Measurements from ENCODE around the gene SEMA5A. TPM values are rescaled to one million over a fixed set of nuclear protein-coding genes. Genes with fewer than 3 reads are reported as not detected.

SEMA5A gene
- total and polyA plus RNA-seq, 2 of the 13 experiments (the other 11 are each of a cell fraction or from before 2014, with no cell fraction given) = 0.01 TPM; not detected in 1

DNA sequence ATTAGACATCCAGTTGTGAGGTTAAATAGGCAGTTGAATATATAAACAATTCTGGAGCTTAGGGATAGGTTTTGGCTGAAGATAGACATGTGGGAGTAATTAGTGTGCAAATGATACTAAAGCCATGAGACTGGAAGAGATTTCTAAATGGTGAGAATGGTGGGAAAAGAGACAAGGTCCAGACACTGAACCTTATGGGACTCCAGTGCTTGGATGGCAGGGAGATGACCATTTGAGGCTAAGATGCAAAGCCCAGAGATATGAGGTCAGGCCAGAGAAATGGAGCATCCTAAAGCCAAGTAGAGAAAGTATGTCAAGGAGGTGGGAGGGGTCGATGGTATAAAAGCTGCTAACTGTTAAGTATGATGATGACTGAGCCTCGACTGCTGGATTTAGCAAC is 115.6 kb downstream of the SEMA5A start (continued):
- no peak for TF ChIP-seq ZHX1 (CRISPR knock-in tag; IDR thresholded peaks at IDR 0.05; ENCODE audit: low read depth)
- TF ChIP-seq, protein P1, sequence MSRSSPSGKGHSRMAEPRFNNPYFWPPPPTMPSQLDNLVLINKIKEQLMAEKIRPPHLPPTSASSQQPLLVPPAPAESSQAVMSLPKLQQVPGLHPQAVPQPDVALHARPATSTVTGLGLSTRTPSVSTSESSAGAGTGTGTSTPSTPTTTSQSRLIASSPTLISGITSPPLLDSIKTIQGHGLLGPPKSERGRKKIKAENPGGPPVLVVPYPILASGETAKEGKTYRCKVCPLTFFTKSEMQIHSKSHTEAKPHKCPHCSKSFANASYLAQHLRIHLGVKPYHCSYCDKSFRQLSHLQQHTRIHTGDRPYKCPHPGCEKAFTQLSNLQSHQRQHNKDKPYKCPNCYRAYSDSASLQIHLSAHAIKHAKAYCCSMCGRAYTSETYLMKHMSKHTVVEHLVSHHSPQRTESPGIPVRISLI (CRISPR knock-in tag; IDR thresholded peaks at IDR 0.05; ENCODE audit: borderline replicate concordance) = no peak
- TF ChIP-seq SIN3B (IDR thresholded peaks at IDR 0.05; ENCODE audit: low read length) = no peak
- TF ChIP-seq RBM39 (IDR thresholded peaks at IDR 0.05; ENCODE audit: low read depth, low read length, poor library complexity, severe bottlenecking) = no peak

- Histone ChIP-seq H3K9me3 (ENCODE audit: low read length) (no peaks in the 10 kb centered on the region), H3K9ac (ENCODE audit: insufficient read depth, low read depth, low read length) (no peak overlapping the region), H3K27ac (ENCODE audit: extremely low read length, insufficient read depth, low read length) (no peak overlapping the region), H3K79me2 (ENCODE audit: insufficient read depth, low read length) (no peaks in the 10 kb centered on the region), H3K27me3 (ENCODE audit: control insufficient read depth in 1 of 2, insufficient read depth in 2 of 2, low read length in 2 of 2) (no peaks in the 10 kb centered on the region), H3K4me1 (ENCODE audit: insufficient read depth, low read length) (no peaks in the 10 kb centered on the region), H2AFZ (ENCODE audit: low read length) (no peak overlapping the region), H3K36me3 (replicated peaks in 1 of 2; ENCODE audit: control insufficient read depth in 1 of 2, insufficient read depth in 2 of 2, low read length in 2 of 2) (no peaks in the 10 kb centered on the region), H3K4me2 (ENCODE audit: low read depth, low read length) (no peak overlapping the region), H3K4me3 (replicated peaks in 1 of 3; ENCODE audit: insufficient read depth in 1 of 3, low read depth in 2 of 3, low read length in 3 of 3) (no peak overlapping the region), H4K20me1 (ENCODE audit: insufficient read depth, low read length) (no peaks in the 10 kb centered on the region)
- no TSS peak for BruUV-seq (replicated peaks)
- in situ Hi-C loops (cut with HindIII; ENCODE audit: extremely low pct_ligation_motif_present, low pct_unique_long_range_greater_than_20kb) = no loop called here
- 26% methylated on average over 8 of the region's 8 CpGs for WGBS (ENCODE audit: low lambda C conversion rate)
- POLR2A ChIA-PET = no interaction called here
- no peak for FAIRE-seq
- no peak for ATAC-seq
- DNase-seq (ENCODE audit: low spot score) = no peak
- CTCF ChIA-PET (ENCODE audit: low intra/inter-chr PET ratio, low total read pairs) = no interaction called here
- intact Hi-C loops (cut with micrococcal nuclease; ENCODE audit: unreplicated experiment) = no loop called here
- TF ChIP-seq HNRNPH1 (optimal IDR thresholded peaks at IDR 0.05; ENCODE audit: low read depth, low read length) = no peak
- TF ChIP-seq, protein P2, sequence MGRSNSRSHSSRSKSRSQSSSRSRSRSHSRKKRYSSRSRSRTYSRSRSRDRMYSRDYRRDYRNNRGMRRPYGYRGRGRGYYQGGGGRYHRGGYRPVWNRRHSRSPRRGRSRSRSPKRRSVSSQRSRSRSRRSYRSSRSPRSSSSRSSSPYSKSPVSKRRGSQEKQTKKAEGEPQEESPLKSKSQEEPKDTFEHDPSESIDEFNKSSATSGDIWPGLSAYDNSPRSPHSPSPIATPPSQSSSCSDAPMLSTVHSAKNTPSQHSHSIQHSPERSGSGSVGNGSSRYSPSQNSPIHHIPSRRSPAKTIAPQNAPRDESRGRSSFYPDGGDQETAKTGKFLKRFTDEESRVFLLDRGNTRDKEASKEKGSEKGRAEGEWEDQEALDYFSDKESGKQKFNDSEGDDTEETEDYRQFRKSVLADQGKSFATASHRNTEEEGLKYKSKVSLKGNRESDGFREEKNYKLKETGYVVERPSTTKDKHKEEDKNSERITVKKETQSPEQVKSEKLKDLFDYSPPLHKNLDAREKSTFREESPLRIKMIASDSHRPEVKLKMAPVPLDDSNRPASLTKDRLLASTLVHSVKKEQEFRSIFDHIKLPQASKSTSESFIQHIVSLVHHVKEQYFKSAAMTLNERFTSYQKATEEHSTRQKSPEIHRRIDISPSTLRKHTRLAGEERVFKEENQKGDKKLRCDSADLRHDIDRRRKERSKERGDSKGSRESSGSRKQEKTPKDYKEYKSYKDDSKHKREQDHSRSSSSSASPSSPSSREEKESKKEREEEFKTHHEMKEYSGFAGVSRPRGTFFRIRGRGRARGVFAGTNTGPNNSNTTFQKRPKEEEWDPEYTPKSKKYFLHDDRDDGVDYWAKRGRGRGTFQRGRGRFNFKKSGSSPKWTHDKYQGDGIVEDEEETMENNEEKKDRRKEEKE (IDR thresholded peaks at IDR 0.05) = no peak
- no peak for TF ChIP-seq ZNF382 (CRISPR knock-in tag; IDR thresholded peaks at IDR 0.05; ENCODE audit: borderline replicate concordance)
- no peak for TF ChIP-seq PLRG1 (conservative IDR thresholded peaks at IDR 0.05)
Observed at GRCh38 chr5:9429691-9430215, 116.1 kb downstream of the SEMA5A start.
